ENCODE results near the gene CKS1B.

Gene CKS1B

DNA sequence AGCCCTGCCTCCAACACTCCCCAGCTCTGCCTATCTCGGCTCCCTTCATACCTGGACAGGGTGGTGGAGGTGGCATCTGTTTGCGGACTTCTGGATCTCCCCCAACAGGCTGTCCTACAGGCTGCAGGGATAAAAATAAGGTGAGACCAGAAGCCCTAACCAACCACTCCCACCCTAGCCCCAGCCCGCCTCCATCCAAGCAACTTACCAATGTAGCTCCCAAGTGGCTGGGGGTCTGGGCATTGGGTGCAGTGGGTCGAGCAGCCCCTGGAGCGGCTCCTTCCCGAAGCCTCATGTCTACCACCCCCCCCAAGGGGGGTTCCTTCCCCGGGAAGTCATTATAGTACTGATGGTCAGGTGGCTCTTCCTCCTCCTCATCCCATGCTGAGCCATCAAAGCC lies 8.4 kb upstream of the CKS1B start:
- DNase-seq (ENCODE audit: extremely low read depth, low read depth), result no peak
- TF ChIP-seq, protein P1, sequence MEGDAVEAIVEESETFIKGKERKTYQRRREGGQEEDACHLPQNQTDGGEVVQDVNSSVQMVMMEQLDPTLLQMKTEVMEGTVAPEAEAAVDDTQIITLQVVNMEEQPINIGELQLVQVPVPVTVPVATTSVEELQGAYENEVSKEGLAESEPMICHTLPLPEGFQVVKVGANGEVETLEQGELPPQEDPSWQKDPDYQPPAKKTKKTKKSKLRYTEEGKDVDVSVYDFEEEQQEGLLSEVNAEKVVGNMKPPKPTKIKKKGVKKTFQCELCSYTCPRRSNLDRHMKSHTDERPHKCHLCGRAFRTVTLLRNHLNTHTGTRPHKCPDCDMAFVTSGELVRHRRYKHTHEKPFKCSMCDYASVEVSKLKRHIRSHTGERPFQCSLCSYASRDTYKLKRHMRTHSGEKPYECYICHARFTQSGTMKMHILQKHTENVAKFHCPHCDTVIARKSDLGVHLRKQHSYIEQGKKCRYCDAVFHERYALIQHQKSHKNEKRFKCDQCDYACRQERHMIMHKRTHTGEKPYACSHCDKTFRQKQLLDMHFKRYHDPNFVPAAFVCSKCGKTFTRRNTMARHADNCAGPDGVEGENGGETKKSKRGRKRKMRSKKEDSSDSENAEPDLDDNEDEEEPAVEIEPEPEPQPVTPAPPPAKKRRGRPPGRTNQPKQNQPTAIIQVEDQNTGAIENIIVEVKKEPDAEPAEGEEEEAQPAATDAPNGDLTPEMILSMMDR (IDR thresholded peaks at IDR 0.05; ENCODE audit: low read depth, low read length, missing control alignments), result no peak
- no peak overlapping the region for H3K4me3 ChIP-seq (replicated peaks; ENCODE audit: low read depth, low read length)

DNA sequence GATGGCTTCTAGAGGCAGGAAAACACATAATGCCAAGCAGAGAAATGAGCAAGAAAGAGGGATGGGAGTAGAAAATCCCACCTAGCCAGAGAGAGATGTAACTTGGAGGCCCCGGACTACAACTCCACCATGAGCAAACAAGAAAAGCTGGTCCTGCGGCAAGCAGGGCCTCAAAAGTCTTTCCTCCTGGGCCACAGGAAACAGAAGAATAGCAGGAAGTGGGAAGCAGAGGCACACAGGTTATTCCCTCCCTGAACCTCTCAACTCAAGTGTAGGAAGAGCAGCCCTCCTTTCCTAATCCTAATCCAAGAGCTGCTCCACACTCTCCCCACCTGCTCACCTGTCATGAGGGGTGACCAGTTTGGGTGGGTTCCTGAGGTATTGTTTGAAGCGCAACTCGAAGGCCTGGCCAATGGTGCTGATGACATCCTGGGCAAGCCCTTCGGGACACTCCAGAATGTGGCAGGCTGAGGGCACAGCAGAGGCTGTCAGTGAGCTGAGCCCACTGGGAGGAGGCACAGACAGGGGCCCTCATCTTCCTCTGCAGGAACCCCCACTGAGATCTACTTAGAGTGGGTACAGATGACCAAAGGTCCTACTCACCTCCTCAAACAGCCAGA lies 7.0 kb upstream of the CKS1B start:
- TF ChIP-seq, protein P1 (IDR thresholded peaks at IDR 0.05; ENCODE audit: low read depth, low read length, missing control alignments), result no peak
- H3K4me3 ChIP-seq (replicated peaks; ENCODE audit: low read depth, low read length), result no peak overlapping the region
- no peak for DNase-seq (ENCODE audit: extremely low read depth, low read depth)

DNA sequence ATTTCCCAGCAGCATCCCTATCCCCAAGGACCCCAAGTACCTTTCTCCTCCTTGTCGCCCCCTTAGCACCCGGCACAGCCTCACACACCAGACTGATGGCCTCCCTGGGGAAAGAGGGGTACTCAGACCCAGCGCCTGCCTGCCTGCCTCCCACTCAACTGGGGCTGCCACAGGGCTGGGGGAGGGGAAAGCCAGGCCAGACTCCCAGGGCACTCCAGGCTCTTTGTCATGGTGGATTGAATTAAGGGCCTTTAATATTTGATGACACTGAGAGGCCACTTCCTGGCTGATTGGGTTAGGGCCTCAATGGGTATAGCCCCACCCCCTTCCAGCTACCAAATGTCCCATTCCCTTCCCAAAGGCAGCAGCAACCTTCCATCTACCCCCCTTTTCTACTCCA lies 5.8 kb upstream of the CKS1B start:
- peak overlapping the region; percentile 72 for H3K4me3 ChIP-seq (replicated peaks; ENCODE audit: low read depth, low read length)
- TF ChIP-seq, protein P1 (IDR thresholded peaks at IDR 0.05; ENCODE audit: low read depth, low read length, missing control alignments), result no peak
- no peak for DNase-seq (ENCODE audit: extremely low read depth, low read depth)

DNA sequence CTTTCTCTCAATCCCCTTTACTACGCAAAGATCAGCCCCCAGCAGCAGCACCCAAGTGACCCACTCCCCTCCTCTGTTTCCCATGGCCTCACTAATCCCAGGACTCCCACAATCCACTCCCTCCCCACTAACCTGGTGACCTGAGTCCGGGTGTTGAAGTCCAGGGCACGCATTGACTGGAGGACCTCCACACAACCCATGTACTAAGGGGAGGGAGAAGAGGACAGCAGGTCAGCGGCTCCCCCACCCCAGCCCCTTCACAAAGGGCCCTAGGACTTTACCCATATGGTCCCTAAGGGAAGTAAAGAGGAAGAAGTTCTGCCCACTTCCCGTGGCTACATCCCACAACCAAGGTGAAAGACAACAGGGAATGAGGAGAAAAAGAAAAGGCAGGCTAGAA lies 5.2 kb upstream of the CKS1B start:
- peak overlapping the region; percentile 72 for H3K4me3 ChIP-seq (replicated peaks; ENCODE audit: low read depth, low read length)

DNA sequence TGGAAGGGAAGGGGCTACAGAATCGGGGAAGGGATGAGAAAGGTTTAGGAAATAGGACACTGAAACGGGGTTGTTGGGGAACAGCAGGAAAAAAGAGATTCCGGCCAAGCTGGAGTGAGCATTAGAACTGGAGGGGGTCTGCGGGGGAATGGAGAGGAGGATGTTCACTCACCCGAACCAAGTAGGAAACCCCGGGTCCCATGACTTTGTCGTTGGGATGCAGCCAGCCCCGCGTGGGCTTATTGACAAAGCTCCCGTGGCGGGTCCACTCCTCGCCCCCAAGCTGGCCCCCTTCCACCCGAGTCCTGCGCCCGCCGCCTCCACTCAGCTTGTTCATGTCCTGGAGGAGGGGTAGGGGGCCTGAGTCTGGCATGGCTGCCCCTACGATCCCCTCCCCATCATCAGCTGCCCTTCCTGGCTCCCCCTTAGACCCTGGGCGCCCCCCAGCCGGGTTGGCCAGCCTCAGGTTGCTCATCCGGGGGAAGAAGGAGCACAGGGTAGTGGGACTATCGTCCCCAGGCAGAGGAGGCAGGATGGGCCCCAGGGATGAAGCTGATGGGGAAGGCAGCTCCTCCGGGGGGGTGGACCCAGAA lies 4.5 kb upstream of the CKS1B start:
- no peak for DNase-seq (ENCODE audit: extremely low read depth, low read depth)
- TF ChIP-seq, protein P1 (IDR thresholded peaks at IDR 0.05; ENCODE audit: low read depth, low read length, missing control alignments), result no peak
- H3K4me3 ChIP-seq (replicated peaks; ENCODE audit: low read depth, low read length), result peak overlapping the region; percentile 72

More for the DNA sequence above, 5.2 kb upstream of the CKS1B start:
- no peak for DNase-seq (ENCODE audit: extremely low read depth, low read depth)
- TF ChIP-seq, protein P1 (IDR thresholded peaks at IDR 0.05; ENCODE audit: low read depth, low read length, missing control alignments), result no peak

DNA sequence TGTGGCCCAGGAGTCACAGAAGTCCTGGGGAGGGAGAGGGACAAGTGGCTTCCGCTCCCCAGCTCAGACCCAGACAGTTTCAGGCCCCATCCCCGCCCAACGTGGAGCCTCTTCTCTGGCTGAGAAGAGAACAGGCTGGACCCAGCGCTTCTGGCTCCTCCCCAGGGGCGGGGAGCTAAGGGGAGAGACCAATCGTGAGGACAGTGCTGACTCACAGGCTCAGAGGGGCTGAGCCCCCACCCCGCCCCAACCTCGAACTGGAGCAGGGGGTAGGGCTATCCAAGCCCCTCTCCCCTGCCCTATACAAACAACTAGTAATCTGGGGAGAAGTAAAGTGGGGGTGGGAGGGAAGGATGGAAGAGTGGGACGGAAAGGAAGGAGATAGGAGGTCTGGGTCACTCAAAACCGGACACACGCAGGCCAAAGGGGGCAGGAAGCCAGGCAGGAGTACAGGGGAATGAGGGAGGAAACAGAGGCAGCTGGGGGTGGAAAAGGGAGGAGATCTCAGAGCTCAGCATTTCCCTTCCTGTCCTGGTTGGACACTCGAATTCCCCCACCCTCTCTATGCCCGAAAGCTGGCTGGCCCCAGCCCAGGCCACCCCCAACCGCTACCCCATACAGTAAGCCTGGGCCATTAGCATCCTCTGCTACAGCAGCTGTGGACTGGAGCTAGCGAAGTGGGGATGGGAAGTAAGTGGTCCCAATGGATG lies 3.7 kb upstream of the CKS1B start, which contains the start of gene SHC1:
Gene SHC1 (minus strand): TSS at position 117 of the 710 bp plus-strand sequence. CDS start 221 bp downstream, outside the sequence.
- H3K4me3 ChIP-seq (replicated peaks; ENCODE audit: low read depth, low read length), result peak within 1 kb of the TSS; percentile 72
- peak; percentile 84 for DNase-seq (ENCODE audit: extremely low read depth, low read depth)

More for the DNA sequence above, 3.7 kb upstream of the CKS1B start, which contains the start of gene SHC1:
- TF ChIP-seq, protein P1 (IDR thresholded peaks at IDR 0.05; ENCODE audit: low read depth, low read length, missing control alignments), result no peak

Measured in HFF-Myc (cell line).